ENCODE data around the gene SORCS1.
"Not testable (repeated sequence)": the region's sequence is repeated elsewhere in the genome, so short reads cannot be mapped to it uniquely, and the experiment has no call there.

The SORCS1 gene

DNA sequence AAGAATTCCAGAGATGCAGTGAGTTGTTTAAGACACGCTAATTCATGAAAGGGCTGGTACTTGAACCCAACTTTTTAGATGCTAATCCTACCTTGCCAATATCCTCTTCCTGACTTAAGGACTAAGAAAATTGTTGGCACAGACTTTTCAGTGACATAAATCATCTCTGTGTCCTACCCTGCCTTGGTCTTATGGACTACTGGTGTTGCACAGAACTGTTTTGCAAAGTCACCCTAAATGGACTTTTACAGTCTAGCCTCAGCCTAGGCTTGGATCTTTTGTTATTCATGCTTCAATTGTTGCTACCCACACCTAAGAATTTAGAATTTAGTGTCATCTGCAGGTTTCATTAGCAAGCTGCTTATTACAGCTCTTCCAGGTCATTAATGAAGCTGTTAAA lies 112.7 kb downstream of the SORCS1 start:
- DNase-seq (ENCODE audit: low read depth, low spot score), result no peak

DNA sequence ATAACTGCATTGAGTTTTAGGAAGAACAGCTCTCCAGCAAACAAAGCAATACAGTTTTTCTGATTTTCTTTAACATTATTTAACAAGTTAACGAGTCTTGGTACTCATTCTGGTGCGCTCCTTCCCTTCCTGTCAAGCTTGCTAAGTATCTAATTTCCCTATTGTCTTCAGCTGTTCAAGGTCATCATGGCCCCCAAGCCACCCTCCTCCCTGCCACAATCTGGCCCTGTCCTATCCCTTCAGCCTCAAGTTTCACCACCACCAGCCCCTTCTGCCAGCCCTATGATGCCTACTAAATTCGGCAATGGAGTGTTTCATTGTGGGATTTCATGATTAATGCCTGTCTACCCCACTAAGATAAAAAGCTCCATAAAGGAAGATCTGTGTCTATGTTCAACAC lies 121.0 kb downstream of the SORCS1 start:
- DNase-seq (ENCODE audit: low read depth, low spot score), result no peak

DNA sequence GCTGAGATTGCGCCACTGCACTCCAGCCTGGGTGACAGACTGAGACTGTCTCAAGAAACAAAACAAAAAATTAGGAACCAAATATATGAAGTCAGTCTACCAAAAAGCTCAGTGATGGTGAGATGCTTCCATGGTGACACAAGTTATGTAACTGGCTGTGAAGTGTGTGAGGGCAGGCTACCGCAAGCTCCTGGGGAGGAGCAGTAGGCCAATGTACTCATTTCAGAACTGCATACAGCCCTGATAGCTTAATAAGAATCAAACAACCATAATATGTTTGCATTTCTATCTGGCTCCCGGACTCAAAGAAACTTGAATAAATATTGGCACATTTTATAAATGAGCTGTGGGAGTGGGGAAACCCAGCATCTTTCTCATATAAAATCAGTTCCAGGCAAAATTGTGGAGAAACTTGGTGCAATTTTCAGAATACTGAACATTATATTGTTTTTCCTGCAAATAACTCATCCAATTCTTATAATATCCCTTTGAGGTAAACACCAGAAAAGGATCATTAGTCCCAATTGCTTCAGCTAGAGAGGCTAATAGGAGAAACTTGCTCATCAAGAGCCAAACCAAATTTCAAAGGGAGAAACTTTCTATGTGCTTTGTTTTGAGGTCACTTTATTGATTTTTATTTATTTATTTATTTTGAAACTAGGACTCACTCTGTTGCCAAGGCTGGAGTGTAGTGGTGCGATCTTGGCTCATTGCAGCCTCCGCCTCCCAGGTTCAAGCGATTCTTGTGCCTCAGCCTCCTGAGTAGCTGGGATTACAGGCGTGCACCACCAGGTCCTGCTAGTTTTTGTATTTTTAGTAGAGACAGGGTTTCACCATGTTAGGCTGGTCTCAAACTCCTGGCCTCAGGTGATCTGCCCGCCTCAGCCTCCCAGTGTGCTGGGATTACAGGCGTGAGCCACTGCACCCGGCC lies 127.0 kb downstream of the SORCS1 start:
- DNase-seq (ENCODE audit: low read depth, low spot score), result no peak

DNA sequence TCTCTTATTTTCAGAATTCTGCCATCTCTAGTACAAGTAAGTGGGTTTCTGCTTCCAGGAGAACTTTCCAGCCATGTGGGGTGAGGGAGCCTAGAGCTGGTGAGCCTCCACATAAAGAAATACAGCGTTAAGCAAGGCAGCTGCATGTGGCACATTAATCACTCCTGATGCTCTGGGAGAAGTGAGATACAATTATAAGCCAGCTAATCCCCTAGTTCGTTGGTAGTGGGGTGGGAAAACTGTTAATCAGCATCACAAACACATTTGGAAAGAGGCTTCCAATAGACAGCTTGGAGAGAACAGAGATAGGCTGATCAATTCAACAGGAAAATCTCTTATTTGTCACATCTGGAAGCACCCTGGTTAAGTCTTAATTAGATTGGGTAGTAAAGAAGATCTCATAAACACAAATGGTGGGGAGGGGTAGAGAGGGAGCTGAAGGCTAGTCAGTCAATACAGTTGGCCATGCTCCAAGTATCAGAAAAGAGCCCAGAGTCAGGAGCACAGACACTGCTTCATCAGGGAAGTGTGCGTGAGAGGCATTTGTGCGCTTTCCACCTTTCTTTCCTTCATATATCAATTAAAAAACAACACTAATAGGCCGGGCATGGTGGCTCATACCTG lies 130.6 kb downstream of the SORCS1 start:
- DNase-seq (ENCODE audit: low read depth, low spot score), result no peak

DNA sequence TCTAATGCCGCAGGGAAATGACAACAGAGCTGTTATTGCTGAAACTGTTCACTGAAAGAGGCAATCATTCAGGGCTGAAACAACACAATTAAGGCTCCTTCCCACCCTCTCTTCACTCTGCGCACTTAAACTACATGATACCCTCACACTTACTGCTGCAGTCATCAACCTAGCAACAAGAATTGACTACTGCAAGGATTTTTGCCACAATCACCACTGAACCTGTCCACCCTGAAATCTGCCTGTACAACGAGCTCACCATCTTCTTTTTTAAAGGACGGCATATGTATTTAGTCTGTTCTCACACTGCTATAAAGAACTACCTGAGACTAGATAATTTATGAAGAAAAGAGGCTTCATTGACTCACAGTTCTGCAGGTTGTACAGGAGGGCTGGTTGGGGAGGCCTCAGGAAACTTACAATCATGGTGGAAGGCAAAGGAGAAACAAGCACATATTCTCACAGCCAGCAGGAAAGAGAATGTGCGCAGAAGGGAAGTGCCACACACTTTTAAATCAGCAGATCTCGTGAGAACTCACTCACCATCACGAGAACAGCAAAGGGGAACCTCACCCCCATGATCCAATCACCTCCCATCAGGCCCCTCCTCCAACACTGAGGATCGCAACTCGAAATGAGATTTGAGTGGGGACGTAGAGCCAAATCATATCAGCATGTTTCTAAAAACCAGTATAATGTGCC lies 131.7 kb downstream of the SORCS1 start:
- no peak for DNase-seq (ENCODE audit: low read depth, low spot score)

DNA sequence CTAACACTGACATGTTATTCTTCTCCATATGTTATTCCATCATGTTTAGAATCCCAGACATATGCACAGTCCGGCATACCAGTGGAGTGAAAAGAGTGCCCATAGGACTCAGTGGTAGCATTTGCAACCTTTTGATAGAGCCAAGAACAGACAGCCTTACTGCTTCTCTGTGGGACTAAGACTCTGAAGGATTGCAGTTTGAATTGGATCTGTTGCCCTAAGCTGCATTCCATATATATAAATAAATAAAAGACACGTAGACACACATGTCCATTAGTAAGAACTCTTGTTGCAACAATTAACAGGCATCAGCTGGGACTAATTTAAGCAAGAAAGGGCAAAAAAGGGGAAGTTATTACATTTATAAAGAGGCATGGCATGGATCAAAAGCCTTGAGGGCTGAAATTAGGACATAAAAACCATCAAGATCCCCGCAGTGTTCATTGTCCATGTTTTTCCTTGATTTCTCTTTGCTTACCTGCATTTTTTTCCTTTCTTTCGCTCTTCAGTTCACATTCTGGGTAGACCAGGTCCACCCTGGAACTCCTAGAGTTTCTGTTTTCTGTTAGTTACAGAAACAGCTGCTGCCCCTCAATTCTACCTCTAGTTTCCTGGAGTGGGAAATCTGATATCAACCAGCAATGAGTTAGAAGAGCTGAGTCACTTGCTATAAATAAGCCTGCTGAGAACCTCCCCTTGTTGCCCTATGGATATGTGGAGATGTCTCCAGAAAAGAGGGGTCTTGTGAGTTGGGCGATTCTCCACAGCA lies 132.4 kb downstream of the SORCS1 start:
- DNase-seq (ENCODE audit: low read depth, low spot score), result no peak

DNA sequence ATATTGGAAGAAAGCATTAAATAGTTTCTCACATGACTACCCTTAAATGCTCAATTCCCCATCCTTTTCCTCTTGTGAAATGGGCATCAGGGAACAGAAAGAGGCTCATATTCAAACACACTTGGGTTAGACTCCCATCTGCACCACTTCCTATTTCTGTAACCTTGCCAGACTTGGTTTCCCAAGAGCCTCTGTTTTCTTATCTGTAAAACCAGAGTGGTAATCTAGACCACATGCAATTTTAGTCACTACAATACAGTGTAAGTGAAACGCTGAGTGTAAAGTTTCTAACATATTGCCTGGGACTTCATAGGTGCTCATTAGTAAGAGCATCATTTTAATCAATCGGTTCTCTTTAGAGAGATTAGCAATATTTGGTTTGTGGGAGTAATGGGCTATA lies 136.3 kb downstream of the SORCS1 start:
- no peak for DNase-seq (ENCODE audit: low read depth, low spot score)

DNA sequence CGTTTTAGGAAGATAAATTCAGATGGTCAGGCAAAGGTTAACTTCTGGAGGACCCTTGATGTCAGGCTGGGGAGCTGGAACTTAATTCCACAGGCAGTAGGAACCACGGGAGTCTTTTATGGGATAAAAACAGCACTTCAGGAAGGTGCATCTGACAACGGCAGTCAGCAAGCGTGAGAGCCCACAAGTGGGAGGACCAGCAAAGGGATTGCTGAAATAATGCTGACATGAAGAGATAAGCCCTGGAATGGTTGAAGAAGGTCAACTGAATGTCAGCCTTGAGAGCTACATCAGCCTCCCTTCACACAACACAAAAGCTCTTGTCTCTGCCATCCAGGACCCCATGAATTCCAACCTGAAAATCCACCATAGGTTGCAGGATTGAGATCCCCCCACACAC lies 138.8 kb downstream of the SORCS1 start:
- no peak for DNase-seq (ENCODE audit: low read depth, low spot score)

DNA sequence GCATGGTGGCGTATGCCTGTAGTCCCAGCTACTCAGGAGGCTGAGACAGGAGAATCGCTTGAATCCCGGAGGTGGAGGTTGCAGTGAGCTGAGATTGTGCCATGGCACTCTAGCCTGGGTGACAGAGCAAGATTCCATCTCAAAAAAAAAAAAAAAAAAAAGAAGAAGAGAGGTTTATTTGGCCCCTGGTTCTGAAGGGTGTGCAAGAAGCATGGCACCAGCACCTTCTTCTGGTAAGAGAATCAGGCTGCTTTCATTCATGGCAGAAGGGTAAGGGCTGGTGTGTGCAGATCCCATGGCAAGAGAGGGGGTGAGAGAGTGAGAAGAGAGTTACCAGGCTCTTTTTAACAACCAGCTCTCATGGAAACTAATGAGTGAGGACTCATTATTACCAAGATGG lies 140.5 kb downstream of the SORCS1 start:
- DNase-seq (ENCODE audit: low read depth, low spot score), result not testable (repeated sequence)

DNA sequence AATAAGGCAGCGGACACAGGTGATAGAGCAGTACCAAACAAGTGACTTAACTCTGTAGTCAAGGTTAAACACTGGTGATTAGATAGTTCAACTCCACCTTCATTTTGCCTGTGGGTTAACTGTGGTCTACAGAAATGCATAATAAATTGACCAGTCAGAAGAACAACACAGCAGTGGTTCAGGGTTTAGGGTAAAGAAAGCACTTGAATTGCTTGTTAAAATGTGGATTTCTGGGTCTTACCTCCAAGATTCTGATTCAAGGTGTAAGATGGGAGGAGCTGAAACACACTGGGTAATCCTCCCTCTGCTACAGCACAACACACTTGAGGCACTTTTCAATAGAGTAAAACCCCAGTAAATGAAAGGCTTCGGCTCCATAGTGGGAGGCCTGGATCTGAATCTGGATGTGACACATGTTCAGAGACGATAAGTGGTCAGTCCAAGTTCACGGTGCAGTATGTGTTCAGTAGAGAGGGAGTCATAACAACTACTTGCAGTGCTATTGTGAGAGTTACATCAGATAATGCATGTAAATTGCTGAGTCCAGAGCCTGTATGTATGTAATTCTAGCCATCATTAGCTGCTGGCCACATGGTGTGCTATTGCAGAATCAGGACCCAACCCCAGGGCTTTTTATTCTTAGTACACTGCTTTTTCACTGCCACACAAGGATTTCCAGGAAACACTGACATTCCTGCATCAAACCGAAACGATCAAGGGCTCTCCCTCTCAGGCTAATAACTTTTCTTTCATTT lies 141.7 kb downstream of the SORCS1 start:
- DNase-seq (ENCODE audit: low read depth, low spot score), result no peak

DNA sequence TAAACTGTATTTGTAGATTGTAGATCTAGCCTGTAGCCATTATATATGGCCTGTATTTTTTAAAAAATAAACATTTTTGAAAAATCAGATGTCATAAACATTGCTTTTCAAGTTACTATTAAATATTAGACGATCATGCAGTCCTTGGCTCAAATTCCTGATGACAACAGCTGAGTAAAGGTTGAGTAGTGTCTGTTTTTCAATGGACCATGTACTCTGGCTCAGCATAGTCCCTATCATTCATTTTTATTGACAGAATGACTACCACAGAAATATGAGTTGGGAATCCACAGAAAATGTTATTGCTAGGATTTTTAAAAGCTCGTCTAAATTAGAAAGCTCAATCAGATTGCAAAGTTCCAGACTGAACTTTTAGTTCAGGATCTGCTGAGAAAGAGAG lies 145.4 kb downstream of the SORCS1 start:
- DNase-seq (ENCODE audit: low read depth, low spot score), result no peak

DNA sequence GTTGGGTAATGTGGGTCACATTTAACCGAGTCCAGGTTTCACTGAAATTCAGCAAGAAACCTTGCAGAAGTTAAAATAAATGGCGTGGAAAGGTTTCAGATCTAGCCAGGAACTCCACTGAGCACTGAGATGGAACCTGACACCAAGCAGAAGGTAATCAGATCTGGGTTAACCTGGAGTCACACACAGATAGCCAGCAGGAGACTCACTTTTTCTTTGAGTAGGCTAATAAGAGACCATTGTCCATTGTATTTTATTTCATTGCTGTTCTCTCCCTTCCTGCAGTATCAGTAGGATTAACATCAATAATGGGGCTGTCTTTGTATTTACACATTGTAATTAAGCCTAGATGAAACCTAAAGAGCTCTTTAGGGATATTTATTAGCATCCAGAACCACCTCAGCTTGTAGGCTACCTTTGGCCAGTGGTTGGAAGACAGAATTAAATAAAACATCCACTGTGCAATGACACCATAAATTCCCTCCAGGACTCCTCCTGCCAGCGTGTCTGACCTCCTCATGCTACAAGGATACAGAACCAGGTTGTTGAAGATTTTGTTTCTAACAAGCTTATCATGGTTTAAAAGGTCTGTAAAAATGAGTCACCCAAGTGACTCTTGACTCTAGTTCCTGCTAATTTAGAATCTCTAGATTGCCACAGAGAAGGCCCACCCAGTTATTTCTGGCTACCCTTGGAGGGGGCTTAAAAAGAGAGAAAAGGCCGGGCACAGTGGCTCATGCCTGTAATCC lies 151.1 kb downstream of the SORCS1 start:
- no peak for DNase-seq (ENCODE audit: low read depth, low spot score)

DNA sequence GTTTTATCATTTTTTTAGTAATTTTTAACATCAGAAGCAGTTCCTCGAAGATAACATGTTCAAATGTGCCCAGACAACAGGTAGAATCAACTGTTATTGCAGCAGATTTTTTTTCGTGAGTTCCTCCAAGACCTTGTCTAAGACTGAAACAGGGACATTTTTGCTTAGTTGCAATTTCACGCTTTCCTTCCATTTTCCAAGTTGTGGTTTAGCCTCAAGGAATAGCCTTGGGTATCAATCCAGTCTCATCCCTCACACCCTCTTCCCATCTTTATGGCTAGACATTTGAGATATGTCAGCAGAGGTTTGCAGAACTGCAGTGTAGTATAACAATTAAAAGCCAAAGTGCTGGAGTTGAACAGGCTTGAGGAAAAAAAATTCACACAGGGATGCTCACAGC lies 152.5 kb downstream of the SORCS1 start:
- DNase-seq (ENCODE audit: low read depth, low spot score), result no peak

DNA sequence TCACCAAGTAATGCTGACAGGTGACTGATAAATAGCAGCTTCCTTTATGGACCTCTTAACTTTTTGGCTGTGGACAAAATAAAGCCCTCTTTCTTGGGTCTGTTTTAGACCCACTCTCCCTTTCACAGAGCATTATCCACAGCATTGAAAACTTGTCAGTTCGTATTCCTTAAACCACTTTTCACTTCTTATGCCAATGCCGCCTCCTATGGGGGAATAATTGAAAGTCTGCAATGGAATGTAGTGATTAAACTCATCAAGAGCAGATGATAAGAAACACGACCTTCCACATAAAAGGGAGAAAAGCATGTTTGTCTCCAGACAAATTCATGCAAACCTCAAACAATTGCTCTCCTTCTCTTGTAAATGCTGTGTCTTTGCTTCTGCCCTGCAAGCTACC lies 153.4 kb downstream of the SORCS1 start:
- no peak for DNase-seq (ENCODE audit: low read depth, low spot score)

DNA sequence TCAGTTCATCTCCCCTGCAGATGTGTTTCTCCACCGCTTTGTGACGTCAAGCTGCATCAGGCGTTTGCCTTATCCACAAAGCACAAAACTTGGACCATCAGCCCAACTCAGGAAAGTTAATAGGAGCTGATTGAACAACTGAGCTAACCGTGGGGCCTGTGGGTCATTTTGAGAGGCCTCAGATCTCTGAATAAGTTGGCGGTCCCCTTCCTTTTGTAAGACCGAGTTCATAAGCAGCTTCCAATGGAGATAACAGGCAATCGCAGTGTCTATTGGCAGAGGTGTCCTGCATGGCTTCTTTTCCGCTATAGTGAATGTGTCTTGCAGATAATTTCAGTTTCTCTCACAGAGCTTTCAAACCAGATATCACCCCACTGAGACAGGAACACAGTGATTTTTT lies 154.0 kb downstream of the SORCS1 start:
- DNase-seq (ENCODE audit: low read depth, low spot score), result no peak

DNA sequence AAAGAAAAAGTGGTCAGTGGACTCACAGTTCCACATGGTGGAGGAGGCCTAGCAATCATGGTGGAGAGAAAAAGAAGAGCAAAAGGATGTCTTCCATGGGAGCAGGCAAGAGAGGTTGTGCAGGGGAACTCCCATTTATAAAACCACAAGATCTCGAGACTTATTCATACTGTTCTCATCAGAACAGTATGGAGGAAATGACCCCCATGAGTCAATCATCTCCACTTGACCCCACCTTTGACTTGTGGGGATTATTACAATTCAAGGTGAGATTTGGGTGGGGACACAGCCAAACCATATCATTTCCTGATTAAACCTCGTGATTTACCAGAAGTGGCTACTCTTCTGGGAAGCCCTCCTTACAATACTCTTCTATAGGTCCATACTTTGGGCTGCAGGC lies 160.1 kb downstream of the SORCS1 start:
- no peak for DNase-seq (ENCODE audit: low read depth, low spot score)

DNA sequence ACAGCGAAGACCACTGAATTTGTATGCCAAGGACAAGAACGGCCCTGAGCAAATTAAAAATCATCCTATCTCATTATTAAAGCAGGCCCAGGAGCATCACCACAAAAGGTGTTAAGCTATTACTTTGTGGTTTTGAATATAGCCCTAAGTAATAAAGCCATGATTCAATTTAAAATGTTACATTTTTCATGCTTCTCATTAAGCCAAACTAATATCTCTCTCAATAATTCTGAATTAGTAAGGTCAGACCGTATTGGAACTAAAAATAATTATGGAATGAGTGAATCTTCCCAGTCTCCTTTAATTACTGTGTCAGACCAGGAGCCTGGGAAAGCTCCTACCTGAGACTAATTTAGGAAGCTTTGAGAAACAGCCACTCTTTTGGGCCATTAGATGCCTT lies 162.4 kb downstream of the SORCS1 start:
- DNase-seq (ENCODE audit: low read depth, low spot score), result no peak

DNA sequence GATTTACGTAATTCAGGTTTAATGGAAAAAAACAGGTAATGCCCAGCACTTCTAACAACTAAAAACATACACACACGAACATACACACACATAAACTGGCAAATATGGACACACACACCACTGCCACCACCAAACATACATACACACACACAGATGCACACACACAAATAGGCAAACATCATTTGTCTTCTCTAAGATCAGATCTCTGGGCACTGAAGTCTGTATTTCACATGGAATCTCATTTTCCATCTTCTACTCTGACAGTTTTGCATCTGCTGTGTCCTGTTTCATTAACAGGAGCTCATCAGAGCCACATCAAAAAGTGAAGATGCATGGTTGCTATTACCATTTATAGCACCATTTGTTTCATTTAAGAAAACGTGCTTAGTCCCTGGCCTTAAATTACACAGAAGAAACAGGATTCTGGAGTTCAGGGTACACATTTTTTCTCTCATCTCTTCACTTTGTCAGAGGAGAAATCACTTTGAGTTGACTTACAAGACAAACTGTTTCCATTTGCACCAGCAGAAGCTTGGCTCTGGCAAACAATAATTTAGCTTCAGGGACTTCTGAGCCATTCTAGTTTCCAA lies 165.3 kb downstream of the SORCS1 start:
- no peak for DNase-seq (ENCODE audit: low read depth, low spot score)

DNA sequence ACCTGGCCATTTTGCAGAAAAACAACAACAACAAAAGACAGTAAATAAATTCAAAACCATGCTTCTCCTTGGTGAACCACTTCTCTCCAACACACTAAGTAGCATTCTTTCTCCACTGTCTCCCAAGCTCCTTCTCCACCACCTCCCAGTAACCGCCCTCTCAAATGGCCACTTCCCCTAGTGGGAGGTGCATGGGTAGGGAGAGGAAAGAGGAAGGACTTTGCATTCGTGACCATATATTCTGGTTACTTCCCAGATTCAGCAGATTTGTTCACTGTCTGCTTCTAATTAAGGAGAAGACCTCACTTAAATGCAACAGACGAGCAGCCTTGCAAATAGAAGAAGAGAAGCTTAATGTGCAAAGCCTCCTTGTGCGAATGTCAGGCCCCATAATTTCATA lies 166.8 kb downstream of the SORCS1 start:
- DNase-seq (ENCODE audit: low read depth, low spot score), result no peak

DNA sequence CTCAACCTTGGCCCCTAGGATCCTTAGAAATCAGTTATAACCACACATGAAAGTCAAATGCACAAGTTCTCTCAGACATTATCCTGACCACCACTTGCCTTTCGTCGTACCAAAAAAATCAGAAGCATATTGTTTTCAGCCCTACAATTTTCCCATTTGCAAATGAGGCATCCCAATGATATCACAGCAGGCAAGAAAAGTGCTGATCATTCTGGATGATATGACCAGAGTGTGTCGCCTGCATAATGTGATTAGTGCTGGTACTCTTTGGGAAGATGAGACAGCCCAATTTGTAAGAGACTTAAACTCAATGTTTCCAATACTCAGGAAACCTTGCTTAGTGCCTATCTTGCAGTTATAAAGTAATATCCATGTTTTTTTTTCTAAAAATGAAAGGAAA lies 168.0 kb downstream of the SORCS1 start:
- DNase-seq (ENCODE audit: low read depth, low spot score), result no peak
